Body of pancreas (tissue), 4 donors: ENCODE measurements around the gene AFF4.

Experiments
- CTCF ChIP-seq, 7 experiments: fragments of 450-650 bp in 4 of 7; fragments of 200-600 bp in 3 of 7; sonication (generic) in 3 of 7; IDR thresholded peaks; one replicate each; pipeline ENCODE4 v1.5.1; 2016 to 2019; ENCODE audit warnings: antibody characterized with exemption in 7 of 7
- POLR2A ChIP-seq, 3 donors: fragments of 450-650 bp; IDR thresholded peaks; one replicate each; pipeline ENCODE4 v1.6.1; 2016; ENCODE audit warnings: antibody characterized with exemption in 3 of 3, mild to moderate bottlenecking in 2 of 3

- TF ChIP-seq CTCF (IDR thresholded peaks at IDR 0.05) = no peak
- no peak for TF ChIP-seq POLR2A (IDR thresholded peaks at IDR 0.05)
These were observed 62.4 kb downstream of the AFF4 start for GRCh38 chr5:132901036-132901435.
